Neural cell (in vitro differentiated cells): ENCODE data around the gene RNLS. TPM values are rescaled to one million over a fixed set of nuclear protein-coding genes. Genes with fewer than 3 reads are reported as not detected.

ENCODE experiments used
- H2AFZ ChIP-seq: fragments of 200-600, 300-800 bp; sonication (generic), shearing (Covaris generic); 2 replicates; pipeline ENCODE4 v1.6.0; 2014; ENCODE audit warnings: low read depth, mild to moderate bottlenecking, antibody characterized with exemption, low read length, moderate library complexity
- H3F3A ChIP-seq: fragments of 200-600 bp; shearing (Covaris generic); 2 replicates; pipeline ENCODE4 v1.6.1; 2016; ENCODE audit warnings: mild to moderate bottlenecking, moderate library complexity, mixed read lengths, antibody characterized with exemption, low read length; ENCODE audit not compliant: insufficient read depth, poor library complexity, severe bottlenecking
- H3K27ac ChIP-seq: fragments of 200-600, 300-800 bp; sonication (generic), shearing (Covaris generic); 2 replicates; pipeline ENCODE4 v1.5.1; 2014; ENCODE audit warnings: mild to moderate bottlenecking, low read length, moderate library complexity
- H3K27me3 ChIP-seq: fragments of 300-800, 200-600 bp; sonication (generic), shearing (Covaris generic); 2 replicates; pipeline ENCODE4 v1.6.0; 2014; ENCODE audit warnings: mild to moderate bottlenecking, low read depth, low read length, moderate library complexity; ENCODE audit not compliant: insufficient read depth
- H3K36me3 ChIP-seq: fragments of 300-800, 200-600 bp; sonication (generic), shearing (Covaris generic); 2 replicates; pipeline ENCODE4 v1.5.1; 2014; ENCODE audit warnings: mild to moderate bottlenecking, antibody characterized with exemption, low read length, moderate library complexity; ENCODE audit not compliant: insufficient read depth
- H3K4me2 ChIP-seq: fragments of 300-800, 200-600 bp; sonication (generic), shearing (Covaris generic); 2 replicates; pipeline ENCODE4 v1.6.0; 2014; ENCODE audit warnings: mild to moderate bottlenecking, low read length
- H3K4me3 ChIP-seq: fragments of 300-800, 200-600 bp; sonication (generic), shearing (Covaris generic); 2 replicates; pipeline ENCODE4 v1.5.1; 2014; ENCODE audit warnings: mild to moderate bottlenecking, low read length, moderate library complexity
- H3K79me2 ChIP-seq: fragments of 200-600 bp; shearing (Covaris generic); replicated peaks from 2 replicates; pipeline ENCODE4 v1.6.0; 2014; ENCODE audit warnings: mild to moderate bottlenecking, low read length, moderate library complexity; ENCODE audit not compliant: insufficient read depth
- H3K9ac ChIP-seq: fragments of 300-800, 200-600 bp; sonication (generic), shearing (Covaris generic); 2 replicates; pipeline ENCODE4 v1.6.1; 2016; ENCODE audit warnings: mild to moderate bottlenecking, low read length, mixed read lengths
- H3K9me2 ChIP-seq: fragments of 200-600 bp; shearing (Covaris generic); 2 replicates; pipeline ENCODE4 v1.6.1; 2016; ENCODE audit warnings: mild to moderate bottlenecking, low read length, mixed read lengths; ENCODE audit not compliant: insufficient read depth
- H3K9me3 ChIP-seq: fragments of 200-600, 300-800 bp; sonication (generic), shearing (Covaris generic); 2 replicates; pipeline ENCODE4 v1.6.1; 2016; ENCODE audit warnings: mild to moderate bottlenecking, mixed run types, low read length, moderate library complexity, mixed read lengths
- H4K20me1 ChIP-seq: fragments of 200-600 bp; shearing (Covaris generic); 2 replicates; pipeline ENCODE4 v1.6.1; 2016; ENCODE audit warnings: mild to moderate bottlenecking, mixed run types; ENCODE audit not compliant: insufficient read depth
- CTCF ChIP-seq: fragments of 450-650 bp; IDR thresholded peaks from 2 replicates; pipeline ENCODE4 v1.5.1; 2014; ENCODE audit warnings: antibody characterized with exemption, mild to moderate bottlenecking, moderate library complexity; ENCODE audit not compliant: poor library complexity, severe bottlenecking
- EP300 ChIP-seq: fragments of 450-650 bp; conservative IDR thresholded peaks from 2 replicates; pipeline ENCODE4 v1.6.1; 2014; ENCODE audit warnings: antibody characterized with exemption, mild to moderate bottlenecking, moderate library complexity; ENCODE audit not compliant: poor library complexity, severe bottlenecking
- EZH2 ChIP-seq: fragments of 200-600, 300-800 bp; shearing (Covaris generic), sonication (generic); IDR thresholded peaks from 2 replicates; pipeline ENCODE4 v1.6.1; 2014; ENCODE audit warnings: antibody characterized with exemption, low read length, borderline replicate concordance, mild to moderate bottlenecking; ENCODE audit not compliant: insufficient read depth, poor library complexity, severe bottlenecking
- MXI1 ChIP-seq: fragments of 450-650 bp; conservative IDR thresholded peaks from 2 replicates; pipeline ENCODE4 v1.6.1; 2014; ENCODE audit warnings: antibody characterized with exemption, mild to moderate bottlenecking; ENCODE audit not compliant: poor library complexity, severe bottlenecking
- POLR2AphosphoS5 ChIP-seq: IDR thresholded peaks from 2 replicates; pipeline ENCODE4 v1.6.1; 2012
- RAD21 ChIP-seq: fragments of 450-650 bp; conservative IDR thresholded peaks from 2 replicates; pipeline ENCODE4 v1.6.1; 2014; ENCODE audit warnings: antibody characterized with exemption, mild to moderate bottlenecking, moderate library complexity
- SMC3 ChIP-seq: fragments of 450-650 bp; conservative IDR thresholded peaks from 2 replicates; pipeline ENCODE4 v1.6.1; 2014; ENCODE audit warnings: antibody characterized with exemption, mild to moderate bottlenecking, moderate library complexity; ENCODE audit not compliant: poor library complexity
- TAF1 ChIP-seq: IDR thresholded peaks from 2 replicates; pipeline ENCODE4 v1.6.1; 2012; ENCODE audit warnings: low read depth
- polyA plus RNA-seq: library from polyadenylated mRNA; depleted of rRNA; stranded (reverse); fragments of >200 nt; gene quantifications from 2 replicates; pipeline ENCODE4 v1.2.3, GENCODE V29; 2014
- TF ChIP-seq, protein P1 (sequence below): IDR thresholded peaks from 2 replicates; pipeline ENCODE4 v1.6.1; 2012; ENCODE audit warnings: borderline replicate concordance

Gene RNLS
- polyA plus RNA-seq, 1 donor from 2014 or later = 0.20 TPM

GRCh38 chr10:88291289-88292184 lies 291.6 kb downstream of the RNLS start:
- Histone ChIP-seq H3K36me3 (no peaks in the 10 kb centered on the region), H3K4me3 (no peak overlapping the region), H3K9me3 (no peaks in the 10 kb centered on the region), H3K27me3 (no peaks in the 10 kb centered on the region), H2AFZ (no peak overlapping the region), H4K20me1 (no peaks in the 10 kb centered on the region), H3K9ac (no peak overlapping the region), H3K9me2 (no peaks in the 10 kb centered on the region), H3K79me2 (no peaks in the 10 kb centered on the region), H3K27ac (no peak overlapping the region), H3K4me2 (no peak overlapping the region), H3F3A (peaks cover 5% of the 10 kb centered on the region)
- TF ChIP-seq EP300 (no peak), EZH2 (no peak), MXI1 (no peak), SMC3 (no peak), RAD21 (no peak), TAF1 (no peak), POLR2AphosphoS5 (no peak), CTCF (no peak)
- TF ChIP-seq, protein P1, sequence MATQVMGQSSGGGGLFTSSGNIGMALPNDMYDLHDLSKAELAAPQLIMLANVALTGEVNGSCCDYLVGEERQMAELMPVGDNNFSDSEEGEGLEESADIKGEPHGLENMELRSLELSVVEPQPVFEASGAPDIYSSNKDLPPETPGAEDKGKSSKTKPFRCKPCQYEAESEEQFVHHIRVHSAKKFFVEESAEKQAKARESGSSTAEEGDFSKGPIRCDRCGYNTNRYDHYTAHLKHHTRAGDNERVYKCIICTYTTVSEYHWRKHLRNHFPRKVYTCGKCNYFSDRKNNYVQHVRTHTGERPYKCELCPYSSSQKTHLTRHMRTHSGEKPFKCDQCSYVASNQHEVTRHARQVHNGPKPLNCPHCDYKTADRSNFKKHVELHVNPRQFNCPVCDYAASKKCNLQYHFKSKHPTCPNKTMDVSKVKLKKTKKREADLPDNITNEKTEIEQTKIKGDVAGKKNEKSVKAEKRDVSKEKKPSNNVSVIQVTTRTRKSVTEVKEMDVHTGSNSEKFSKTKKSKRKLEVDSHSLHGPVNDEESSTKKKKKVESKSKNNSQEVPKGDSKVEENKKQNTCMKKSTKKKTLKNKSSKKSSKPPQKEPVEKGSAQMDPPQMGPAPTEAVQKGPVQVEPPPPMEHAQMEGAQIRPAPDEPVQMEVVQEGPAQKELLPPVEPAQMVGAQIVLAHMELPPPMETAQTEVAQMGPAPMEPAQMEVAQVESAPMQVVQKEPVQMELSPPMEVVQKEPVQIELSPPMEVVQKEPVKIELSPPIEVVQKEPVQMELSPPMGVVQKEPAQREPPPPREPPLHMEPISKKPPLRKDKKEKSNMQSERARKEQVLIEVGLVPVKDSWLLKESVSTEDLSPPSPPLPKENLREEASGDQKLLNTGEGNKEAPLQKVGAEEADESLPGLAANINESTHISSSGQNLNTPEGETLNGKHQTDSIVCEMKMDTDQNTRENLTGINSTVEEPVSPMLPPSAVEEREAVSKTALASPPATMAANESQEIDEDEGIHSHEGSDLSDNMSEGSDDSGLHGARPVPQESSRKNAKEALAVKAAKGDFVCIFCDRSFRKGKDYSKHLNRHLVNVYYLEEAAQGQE = no peak

- Histone ChIP-seq H4K20me1 (no peaks in the 10 kb centered on the region), H3K27me3 (no peaks in the 10 kb centered on the region), H2AFZ (no peak overlapping the region), H3K9me3 (no peaks in the 10 kb centered on the region), H3K4me3 (peak overlapping the region; percentile 41), H3K79me2 (no peaks in the 10 kb centered on the region), H3K9me2 (no peaks in the 10 kb centered on the region), H3F3A (peaks cover 5% of the 10 kb centered on the region), H3K9ac (peak overlapping the region; percentile 30), H3K36me3 (no peaks in the 10 kb centered on the region), H3K4me2 (peak overlapping the region; percentile 60), H3K27ac (peak overlapping the region; percentile 77)
- TF ChIP-seq TAF1 (peak; percentile 45), RAD21 (no peak), EZH2 (no peak), EP300 (peak; percentile 92), SMC3 (no peak), MXI1 (peak; percentile 29), POLR2AphosphoS5 (peak; percentile 96)
- TF ChIP-seq, protein P1 = peak; percentile 39
These were observed 293.8 kb downstream of the RNLS start for GRCh38 chr10:88289342-88289741.
